Measurements from ENCODE around the gene ZC3H12C. TPM values are rescaled to one million over a fixed set of nuclear protein-coding genes. Genes with fewer than 3 reads are reported as not detected.

The ZC3H12C gene
- polyA plus RNA-seq, 2 donors, result 0.66 to 0.77 TPM

Other genes with a start within 250 kb of the ZC3H12C start
- 10 to 100 TPM; 14.4 to 15.9 TPM for gene RDX, start 203.2 kb downstream of the ZC3H12C start, polyA plus RNA-seq